Measurements from ENCODE around the gene UBASH3B.
"Not testable (repeated sequence)": the region's sequence is repeated elsewhere in the genome, so short reads cannot be mapped to it uniquely, and the experiment has no call there.

GRCh38 chr11:122863154-122863553, 207.6 kb downstream of the UBASH3B start:
- TF ChIP-seq, protein P1, sequence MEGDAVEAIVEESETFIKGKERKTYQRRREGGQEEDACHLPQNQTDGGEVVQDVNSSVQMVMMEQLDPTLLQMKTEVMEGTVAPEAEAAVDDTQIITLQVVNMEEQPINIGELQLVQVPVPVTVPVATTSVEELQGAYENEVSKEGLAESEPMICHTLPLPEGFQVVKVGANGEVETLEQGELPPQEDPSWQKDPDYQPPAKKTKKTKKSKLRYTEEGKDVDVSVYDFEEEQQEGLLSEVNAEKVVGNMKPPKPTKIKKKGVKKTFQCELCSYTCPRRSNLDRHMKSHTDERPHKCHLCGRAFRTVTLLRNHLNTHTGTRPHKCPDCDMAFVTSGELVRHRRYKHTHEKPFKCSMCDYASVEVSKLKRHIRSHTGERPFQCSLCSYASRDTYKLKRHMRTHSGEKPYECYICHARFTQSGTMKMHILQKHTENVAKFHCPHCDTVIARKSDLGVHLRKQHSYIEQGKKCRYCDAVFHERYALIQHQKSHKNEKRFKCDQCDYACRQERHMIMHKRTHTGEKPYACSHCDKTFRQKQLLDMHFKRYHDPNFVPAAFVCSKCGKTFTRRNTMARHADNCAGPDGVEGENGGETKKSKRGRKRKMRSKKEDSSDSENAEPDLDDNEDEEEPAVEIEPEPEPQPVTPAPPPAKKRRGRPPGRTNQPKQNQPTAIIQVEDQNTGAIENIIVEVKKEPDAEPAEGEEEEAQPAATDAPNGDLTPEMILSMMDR (IDR thresholded peaks at IDR 0.05; ENCODE audit: low read length): not testable (repeated sequence)
- TF ChIP-seq EZH2 (optimal IDR thresholded peaks at IDR 0.05; ENCODE audit: low read depth, low read length); EZH2phosphoT487 (IDR thresholded peaks at IDR 0.05; ENCODE audit: low read length): not testable (repeated sequence)

All from MM.1S (cell line).